Heart left ventricle (tissue), 16 donors: ENCODE results near the gene MAGEA8. TPM values are rescaled to one million over a fixed set of nuclear protein-coding genes. Genes with fewer than 3 reads are reported as not detected.
"Not testable (repeated sequence)": the region's sequence is repeated elsewhere in the genome, so short reads cannot be mapped to it uniquely, and the experiment has no call there.

ENCODE experiments used
- ATAC-seq, 4 donors: fragments of 200-7000 bp; cut with Tn5 transposase; one replicate each; pipeline ENCODE4 v1.9.1; 2020 to 2022; ENCODE audit warnings: moderate library complexity in 4 of 4, mild to moderate bottlenecking in 3 of 4, moderate number of reproducible peaks in 1 of 4
- DNase-seq, 5 donors: peaks; one replicate each; pipeline ENCODE4 v3.0.0-alpha.2; 2020
- H3K27ac ChIP-seq, 12 donors: fragments of 200-600 bp; sonication (generic) in 4 of 12; one replicate each; pipeline versions ENCODE4 v1.5.0 to v1.8.0; 2016 to 2022; ENCODE audit warnings: mild to moderate bottlenecking in 2 of 12
- H3K27me3 ChIP-seq, 9 donors: fragments of 200-600 bp; sonication (generic) in 2 of 9; one replicate each; pipeline versions ENCODE4 v1.5.1 to v1.8.0; 2016 to 2022; ENCODE audit warnings: mild to moderate bottlenecking in 3 of 9
- H3K36me3 ChIP-seq, 9 donors: fragments of 200-600 bp; sonication (generic) in 2 of 9; one replicate each; pipeline versions ENCODE4 v1.5.0 to v1.8.0; 2018 to 2022; ENCODE audit warnings: mild to moderate bottlenecking in 2 of 9
- H3K4me1 ChIP-seq, 12 donors: fragments of 200-600 bp; sonication (generic) in 4 of 12; one replicate each; pipeline versions ENCODE4 v1.5.0 to v1.8.0; 2016 to 2022; ENCODE audit warnings: mild to moderate bottlenecking in 3 of 12
- H3K4me3 ChIP-seq, 12 donors: fragments of 200-600 bp; sonication (generic) in 4 of 12; one replicate each; pipeline versions ENCODE4 v1.5.0 to v1.8.0; 2017 to 2022; ENCODE audit warnings: mild to moderate bottlenecking in 9 of 12, moderate library complexity in 4 of 12
- H3K9me3 ChIP-seq, 12 donors: fragments of 200-600 bp; sonication (generic) in 4 of 12; one replicate each; pipeline versions ENCODE4 v1.5.0 to v1.8.0; 2016 to 2022; ENCODE audit warnings: mild to moderate bottlenecking in 1 of 12
- CTCF ChIP-seq, 12 donors: fragments of 200-600 bp; sonication (generic) in 4 of 12; IDR thresholded peaks; one replicate each; pipeline versions ENCODE4 v1.5.0 to v1.8.0; 2018 to 2022; ENCODE audit warnings: antibody characterized with exemption in 12 of 12, mild to moderate bottlenecking in 5 of 12
- POLR2A ChIP-seq, 2 donors: fragments of 450-650 bp; IDR thresholded peaks; one replicate each; pipeline ENCODE4 v1.6.1; 2017; ENCODE audit warnings: antibody characterized with exemption in 2 of 2, mild to moderate bottlenecking in 2 of 2, moderate library complexity in 2 of 2
- WGBS, 4 donors: extraction: QIAGEN DNeasy Blood & Tissue Kit in 2 of 4; methylation state at CpG; one replicate each; pipeline versions ENCODE4 v1.1.5 to v1.1.7; 2013 to 2018; 5-methylcytosine and 5-hydroxymethylcytosine counted together
- intact Hi-C, 10 donors: fragments of 100-400 bp; cut with DNase I; formaldehyde crosslinking; loops; one replicate each; pipeline versions ENCODE4 v1.11.1 to v1.14.2; 2022
- polyA plus RNA-seq, 2 donors: library from polyadenylated mRNA; stranded (reverse); fragments of 200-250 nt; gene quantifications; one replicate each; pipeline ENCODE4 v1.2.3, GENCODE V29; 2013
- total RNA-seq, 9 donors: library from RNA; depleted of rRNA in 2 of 9; stranded (reverse); fragments of >200 nt in 2 of 9; fragmentation: NEBNext Ultra II Directional in 3 of 9; extraction: Animal tissue kit (Norgen Biotek cat#: 25700) in 3 of 9; gene quantifications; one replicate each; pipeline versions ENCODE4 v1.1.0 to v1.2.4, GENCODE V29; 2016 to 2023
- donor health status: ischemic (EF 13 %, LVEDD 7.1; RV severe dilation, severe dysfunction).
- donor health status: healthy with polysubstance abuse.
- donor health status: DM: no; HTN: yes; CAD: no.
- donor health status: DM: no; HTN: no; CAD: no.
- donor health status: ischemic (EF 25% LVEDD 6.9; RV normal size, moderate dysfunction).
- donor health status: ischemic (EF 25% LVEDD 5.7; RV mildly dilated, moderate dysfunction).
- donor health status: healthy.
- donor health status: DM: yes; HTN: yes; CAD: no.
- donor health status: ischemic (EF 35%, LVEDD 5.7; RV mildly dilated, moderate dysfunction).
- donor health status: nonischemic (EF 11% LVEDD 7.7; RV severe dilation, severe dysfunction).
- donor health status: DM: yes; HTN: yes; CAD: no.
- donor health status: PGD.
- donor health status: ischemic (EF 29% LVEDD 5.4; RV normal size, mild dysfunction).
- donor health status: nonischemic (EF 23%, LVEDD 6.1; RV moderate dilation, normal function).

The MAGEA8 gene
- total and polyA plus RNA-seq, 11 donors, result not detected

- ATAC-seq (no peak), DNase-seq (peak in 1 of 5 donors; percentile 4)
- TF ChIP-seq CTCF (IDR thresholded peaks at IDR 0.05) (no peak), POLR2A (IDR thresholded peaks at IDR 0.05) (no peak)
- no peaks in the 10 kb centered on the region for H3K36me3 ChIP-seq
- no peak overlapping the region for H3K27ac ChIP-seq
- no peaks in the 10 kb centered on the region for H3K27me3 ChIP-seq
- intact Hi-C loops, result loop anchor here in 1 of 10 donors (10.0 kb wide), 1 partner anchor 365 kb away; the partner anchor contains the start of genes EOLA1 and HSFX3
- peaks cover 0 to 12% (median 0%) of the 10 kb centered on the region in 12 donors for H3K9me3 ChIP-seq
- 88 to 97% (median 94%) methylated on average over 9 of the region's 9 CpGs for WGBS, 4 donors
- H3K4me3 ChIP-seq, result no peak overlapping the region
- H3K4me1 ChIP-seq, result no peaks in the 10 kb centered on the region
Measured at GRCh38 chrX:149910178-149910695, 29.3 kb downstream of the MAGEA8 start.

- Histone ChIP-seq H3K27me3 (no peaks in the 10 kb centered on the region), H3K36me3 (no peaks in the 10 kb centered on the region), H3K4me3 (no peak overlapping the region), H3K9me3 (peaks cover 0 to 12% (median 0%) of the 10 kb centered on the region in 12 donors), H3K4me1 (no peaks in the 10 kb centered on the region), H3K27ac (no peak overlapping the region)
- DNase-seq (no peak), ATAC-seq (no peak)
- intact Hi-C loops, result loop anchor here in 1 of 10 donors (10.0 kb wide), 1 partner anchor 372 kb away; the partner anchor contains the start of genes EOLA1 and HSFX3
- 81 to 87% (median 85%) methylated on average over 3 of the region's 3 CpGs for WGBS, 4 donors
- TF ChIP-seq CTCF (IDR thresholded peaks at IDR 0.05) (no peak), POLR2A (IDR thresholded peaks at IDR 0.05) (no peak)
Measured at GRCh38 chrX:149916745-149917392, 35.9 kb downstream of the MAGEA8 start.

DNA sequence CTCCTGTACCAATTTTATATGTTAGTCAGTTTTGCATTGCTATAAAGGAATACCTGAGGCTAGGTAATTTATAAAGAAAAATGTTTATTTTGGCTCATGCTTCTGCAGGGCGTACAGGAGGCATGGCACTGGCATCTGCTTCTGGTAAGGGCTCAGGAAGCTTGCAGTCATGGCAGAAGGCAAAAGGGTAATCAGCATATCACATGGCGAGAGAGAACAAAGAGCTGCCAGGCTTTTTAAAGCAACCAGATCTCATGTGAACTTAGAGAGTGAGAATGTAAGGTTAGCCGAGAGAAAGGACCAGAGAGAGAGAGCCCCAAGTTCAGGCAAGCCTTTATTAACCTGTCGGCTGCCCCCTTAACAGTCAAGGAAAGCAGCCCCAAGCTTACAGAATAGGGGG is 42.9 kb downstream of the MAGEA8 start:
- H3K36me3 ChIP-seq, H3K27me3 ChIP-seq, DNase-seq, H3K9me3 ChIP-seq, intact Hi-C loops, H3K4me3 ChIP-seq, H3K27ac ChIP-seq, H3K4me1 ChIP-seq: not testable (repeated sequence)
- WGBS, 4 donors, result no CpG with 5 or more reads among the region's 4 CpGs
- ATAC-seq, result peak in 3 of 4 donors; percentile 34 to 61 (median 47)

DNA sequence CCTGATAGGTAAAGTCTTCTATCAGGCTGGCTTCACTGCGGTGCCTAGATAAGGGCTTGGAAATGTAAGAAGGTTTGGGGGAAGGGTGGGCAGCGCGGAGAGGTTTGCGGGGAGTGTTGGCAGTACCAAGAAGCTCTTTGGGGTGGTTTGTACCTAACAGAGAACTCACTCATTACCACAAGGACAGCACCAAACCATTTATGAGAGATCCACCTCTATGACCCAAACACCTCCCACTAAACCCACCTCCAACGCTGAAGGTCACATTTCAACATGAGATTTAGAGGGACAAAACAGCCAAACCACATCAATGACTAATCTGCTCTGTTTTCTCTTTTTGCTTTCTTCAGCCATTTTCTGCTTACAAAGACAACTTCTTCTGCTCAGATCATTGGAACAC is 43.5 kb downstream of the MAGEA8 start:
- WGBS, 4 donors, result no CpG with 5 or more reads among the region's 5 CpGs
- H3K27me3 ChIP-seq, intact Hi-C loops, DNase-seq, H3K4me1 ChIP-seq, H3K9me3 ChIP-seq, H3K36me3 ChIP-seq, H3K27ac ChIP-seq, H3K4me3 ChIP-seq, ATAC-seq: not testable (repeated sequence)

GRCh38 chrX:149927245-149927963 is 46.4 kb downstream of the MAGEA8 start:
- H3K36me3 ChIP-seq, DNase-seq, H3K27me3 ChIP-seq, H3K9me3 ChIP-seq, ATAC-seq, intact Hi-C loops, H3K4me1 ChIP-seq, H3K27ac ChIP-seq, H3K4me3 ChIP-seq: not testable (repeated sequence)
- 83 to 89% methylated on average over 1 of the region's 8 CpGs; no CpG with 5 or more reads in 2 of the 4 donors for WGBS, 4 donors

DNA sequence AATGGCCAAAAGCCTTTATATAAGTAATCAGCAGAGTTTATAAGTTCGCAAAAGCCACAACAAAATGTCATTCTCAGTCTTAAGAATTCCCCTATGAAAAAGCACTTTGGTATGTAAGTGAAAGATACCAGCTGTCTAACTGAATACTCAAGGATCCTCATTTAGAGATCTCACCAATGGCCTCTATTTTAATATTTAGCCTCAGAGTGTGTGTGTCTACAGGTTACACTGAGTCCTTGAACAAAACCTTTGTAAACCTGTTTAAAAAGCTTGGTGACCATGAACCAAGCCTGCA is 46.9 kb downstream of the MAGEA8 start:
- ATAC-seq, DNase-seq, H3K36me3 ChIP-seq, H3K9me3 ChIP-seq, H3K4me3 ChIP-seq, intact Hi-C loops, H3K27me3 ChIP-seq, H3K27ac ChIP-seq, H3K4me1 ChIP-seq: not testable (repeated sequence)
- WGBS, 4 donors, result no CpG with 5 or more reads among the region's 1 CpG

GRCh38 chrX:149928635-149929034 is 47.7 kb downstream of the MAGEA8 start:
- DNase-seq, H3K36me3 ChIP-seq, H3K4me1 ChIP-seq, H3K27ac ChIP-seq, H3K27me3 ChIP-seq, H3K9me3 ChIP-seq, intact Hi-C loops, H3K4me3 ChIP-seq, ATAC-seq: not testable (repeated sequence)
- WGBS, 4 donors, result 94 to 100% methylated on average over 1 of the region's 1 CpG; no CpG with 5 or more reads in 2 of the 4 donors

DNA sequence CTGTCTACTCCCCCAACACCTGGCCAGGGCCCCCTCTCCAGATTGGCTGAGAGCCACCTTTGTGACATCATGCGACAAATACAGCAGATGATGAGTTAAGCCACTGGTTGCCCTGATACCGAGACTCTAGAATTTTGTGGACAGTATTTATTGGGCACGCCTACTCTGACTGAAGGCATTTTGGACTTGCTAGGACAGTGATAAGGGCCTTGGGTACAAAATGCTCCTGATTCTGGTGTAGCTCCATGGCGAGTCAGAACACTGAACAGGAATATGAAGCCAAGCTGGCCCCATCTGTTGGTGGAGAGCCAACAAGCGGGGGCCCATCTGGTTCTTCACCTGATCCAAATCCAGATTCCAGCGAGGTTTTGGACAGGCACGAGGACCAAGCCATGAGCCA is 48.4 kb downstream of the MAGEA8 start, which contains the start of gene HSFX4:
TSS of gene HSFX4 (plus strand) at position 174 of the 400 bp plus-strand sequence. CDS start at position 246, 72 bp downstream.
- DNase-seq, intact Hi-C loops, H3K4me3 ChIP-seq, H3K9me3 ChIP-seq, H3K36me3 ChIP-seq, H3K27ac ChIP-seq, H3K27me3 ChIP-seq, H3K4me1 ChIP-seq: not testable (repeated sequence)
- peak in 2 of 4 donors; percentile 8 to 58 for ATAC-seq
- 79 to 83% methylated on average over 2 of the region's 7 CpGs; no CpG with 5 or more reads in 2 of the 4 donors for WGBS, 4 donors

DNA sequence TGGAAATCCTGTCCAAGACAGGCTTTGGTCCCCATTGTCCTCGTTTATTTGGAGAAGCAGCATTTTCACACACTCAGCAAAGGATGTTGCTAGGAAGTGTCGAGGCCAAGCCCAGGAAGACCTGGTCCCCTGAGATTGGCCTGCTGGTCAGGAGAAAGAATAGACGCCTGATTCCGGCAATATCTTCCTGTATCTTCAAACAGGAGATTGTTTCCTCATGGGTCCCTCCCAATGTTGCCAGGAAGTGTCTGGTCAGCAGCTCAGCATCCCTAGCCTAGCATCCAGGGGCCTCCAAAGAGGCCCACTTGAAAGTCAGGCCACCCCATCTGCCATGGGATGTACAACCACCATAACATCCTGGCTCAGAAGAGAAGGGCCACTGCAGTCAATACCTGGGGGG is 50.4 kb downstream of the MAGEA8 start:
- H3K27ac ChIP-seq, H3K9me3 ChIP-seq, DNase-seq, H3K4me3 ChIP-seq, H3K36me3 ChIP-seq, intact Hi-C loops, H3K4me1 ChIP-seq, H3K27me3 ChIP-seq: not testable (repeated sequence)
- ATAC-seq, result peak in 1 of 4 donors; percentile 54
- 29 to 57% (median 51%) methylated on average over 1 to 2 of the region's 4 CpGs for WGBS, 4 donors
